GM18861 (cell line): ENCODE data around the gene HNMT.
"Not testable (repeated sequence)": the region's sequence is repeated elsewhere in the genome, so short reads cannot be mapped to it uniquely, and the experiment has no call there.

Source experiments
- ATAC-seq: cut with Tn5 transposase; IDR thresholded peaks from one replicate; pipeline ENCODE4 v1.9.1; 2021; ENCODE audit not compliant: unreplicated experiment

The HNMT gene

GRCh38 chr2:137945229-137945628, 19.0 kb upstream of the HNMT start:
- ATAC-seq = no peak

GRCh38 chr2:137946227-137946626, 18.0 kb upstream of the HNMT start:
- no peak for ATAC-seq

- no peak for ATAC-seq
Measured at GRCh38 chr2:137947032-137947727, 17.1 kb upstream of the HNMT start.

- no peak for ATAC-seq
Measured at GRCh38 chr2:137947728-137948336, 16.4 kb upstream of the HNMT start.

- ATAC-seq = no peak
Measured at GRCh38 chr2:137948894-137949293, 15.4 kb upstream of the HNMT start.

GRCh38 chr2:137950238-137950637, 14.0 kb upstream of the HNMT start:
- ATAC-seq = no peak

GRCh38 chr2:137951586-137951985, 12.7 kb upstream of the HNMT start:
- no peak for ATAC-seq

GRCh38 chr2:137952586-137953129, 11.6 kb upstream of the HNMT start:
- no peak for ATAC-seq

- ATAC-seq = no peak
Measured at GRCh38 chr2:137955536-137955935, 8.7 kb upstream of the HNMT start.

GRCh38 chr2:137957033-137957432, 7.2 kb upstream of the HNMT start:
- ATAC-seq = no peak

- ATAC-seq = no peak
Measured at GRCh38 chr2:137959166-137959565, 5.1 kb upstream of the HNMT start.

GRCh38 chr2:137960223-137960622, 4.0 kb upstream of the HNMT start:
- ATAC-seq = no peak

GRCh38 chr2:137961602-137962001, 2.7 kb upstream of the HNMT start:
- no peak for ATAC-seq

- no peak for ATAC-seq
Measured at GRCh38 chr2:137963535-137964065, 673 bp upstream of the HNMT start.

- no peak for ATAC-seq
Measured at GRCh38 chr2:137964859-137965459, 686 bp downstream of the HNMT start.

GRCh38 chr2:137966043-137966442, 1.8 kb downstream of the HNMT start:
- no peak for ATAC-seq

GRCh38 chr2:137967042-137967441, 2.8 kb downstream of the HNMT start:
- ATAC-seq = no peak

- no peak for ATAC-seq
Measured at GRCh38 chr2:137968477-137969417, 4.5 kb downstream of the HNMT start.

- no peak for ATAC-seq
Measured at GRCh38 chr2:137969418-137969765, 5.1 kb downstream of the HNMT start.

- no peak for ATAC-seq
Measured at GRCh38 chr2:137969876-137970275, 5.6 kb downstream of the HNMT start.

GRCh38 chr2:137971259-137971658, 7.0 kb downstream of the HNMT start:
- not testable (repeated sequence) for ATAC-seq
